Measurements from ENCODE around the gene TLCD2. TPM values are rescaled to one million over a fixed set of nuclear protein-coding genes. Genes with fewer than 3 reads are reported as not detected.
"Not testable (repeated sequence)": the region's sequence is repeated elsewhere in the genome, so short reads cannot be mapped to it uniquely, and the experiment has no call there.

TLCD2 gene
- total and polyA plus RNA-seq, 9 donors, result 2.6 to 8.0 (median 4.9) TPM

DNA sequence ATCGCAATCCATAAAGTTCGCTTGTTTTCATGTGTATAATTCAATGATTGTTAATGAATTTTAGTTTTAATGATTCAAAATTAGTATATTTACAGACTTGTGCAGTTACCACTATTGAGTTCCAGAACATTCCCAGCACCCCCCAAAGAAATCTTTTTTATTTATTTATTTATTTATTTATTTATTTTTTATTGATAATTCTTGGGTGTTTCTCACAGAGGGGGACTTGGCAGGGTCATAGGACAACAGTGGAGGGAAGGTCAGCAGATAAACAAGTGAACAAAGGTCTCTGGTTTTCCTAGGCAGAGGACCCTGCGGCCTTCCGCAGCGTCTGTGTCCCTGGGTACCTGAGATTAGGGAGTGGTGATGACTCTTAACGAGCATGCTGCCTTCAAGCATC is 21.8 kb downstream of the TLCD2 start:
- not testable (repeated sequence) for H3K27ac ChIP-seq (ENCODE audit: low read length); H3K9me3 ChIP-seq (replicated peaks; ENCODE audit: control insufficient read depth, low read depth, low read length); DNase-seq; H3K36me3 ChIP-seq (ENCODE audit: control insufficient read depth, insufficient read depth, low read length); H3K27me3 ChIP-seq (ENCODE audit: control insufficient read depth, insufficient read depth, low read length); H3K4me1 ChIP-seq (ENCODE audit: control insufficient read depth, insufficient read depth, low read length); H3K4me3 ChIP-seq (ENCODE audit: low read length)
- no CpG with 5 or more reads among the region's 6 CpGs for WGBS (ENCODE audit: insufficient coverage)

- Histone ChIP-seq H3K27me3 (ENCODE audit: control insufficient read depth, insufficient read depth, low read length) (no peaks in the 10 kb centered on the region), H3K27ac (ENCODE audit: low read length) (no peak overlapping the region), H3K36me3 (ENCODE audit: control insufficient read depth, insufficient read depth, low read length) (peaks cover 20% of the 10 kb centered on the region), H3K4me3 (ENCODE audit: low read length) (no peak overlapping the region), H3K4me1 (ENCODE audit: control insufficient read depth, insufficient read depth, low read length) (peaks cover 11% of the 10 kb centered on the region), H3K9me3 (replicated peaks; ENCODE audit: control insufficient read depth, low read depth, low read length) (no peaks in the 10 kb centered on the region)
- WGBS (ENCODE audit: insufficient coverage), result no CpG with 5 or more reads among the region's 7 CpGs
- DNase-seq, result no peak
Observed at GRCh38 chr17:1686086-1686485, 24.1 kb downstream of the TLCD2 start.

GRCh38 chr17:1684378-1685189 is 25.6 kb downstream of the TLCD2 start, which contains the start of gene PRPF8:
PRPF8 (minus strand) TSS chr17:1684867; CDS start chr17:1684571, 296 bp downstream.
- H3K27me3 ChIP-seq (ENCODE audit: control insufficient read depth, insufficient read depth, low read length), result no peaks in the 10 kb centered on the region
- H3K4me1 ChIP-seq (ENCODE audit: control insufficient read depth, insufficient read depth, low read length), result peaks cover 11% of the 10 kb centered on the region
- H3K4me3 ChIP-seq (ENCODE audit: low read length), result peak within 1 kb of the TSS; percentile 87
- no peaks in the 10 kb centered on the region for H3K9me3 ChIP-seq (replicated peaks; ENCODE audit: control insufficient read depth, low read depth, low read length)
- peak within 1 kb of the TSS; percentile 94 for H3K27ac ChIP-seq (ENCODE audit: low read length)
- peak; percentile 99 for DNase-seq
- WGBS (ENCODE audit: insufficient coverage), result under 1% methylated on average over 61 of the region's 72 CpGs
- peaks cover 34% of the 10 kb centered on the region for H3K36me3 ChIP-seq (ENCODE audit: control insufficient read depth, insufficient read depth, low read length)

- no peaks in the 10 kb centered on the region for H3K9me3 ChIP-seq (replicated peaks; ENCODE audit: control insufficient read depth, low read depth, low read length)
- H3K36me3 ChIP-seq (ENCODE audit: control insufficient read depth, insufficient read depth, low read length), result peaks cover 45% of the 10 kb centered on the region
- H3K4me1 ChIP-seq (ENCODE audit: control insufficient read depth, insufficient read depth, low read length), result peaks cover 11% of the 10 kb centered on the region
- 94% methylated on average over 2 of the region's 5 CpGs for WGBS (ENCODE audit: insufficient coverage)
- no peaks in the 10 kb centered on the region for H3K27me3 ChIP-seq (ENCODE audit: control insufficient read depth, insufficient read depth, low read length)
- H3K27ac ChIP-seq (ENCODE audit: low read length), result no peak overlapping the region
- H3K4me3 ChIP-seq (ENCODE audit: low read length), result peak overlapping the region; percentile 87
- DNase-seq, result no peak
Observed at GRCh38 chr17:1683459-1683858, 26.7 kb downstream of the TLCD2 start.

- H3K36me3 ChIP-seq (ENCODE audit: control insufficient read depth, insufficient read depth, low read length), result peaks cover 88% of the 10 kb centered on the region
- H3K27me3 ChIP-seq (ENCODE audit: control insufficient read depth, insufficient read depth, low read length), result no peaks in the 10 kb centered on the region
- no peaks in the 10 kb centered on the region for H3K4me1 ChIP-seq (ENCODE audit: control insufficient read depth, insufficient read depth, low read length)
- no peak overlapping the region for H3K4me3 ChIP-seq (ENCODE audit: low read length)
- 97% methylated on average over 13 of the region's 13 CpGs for WGBS (ENCODE audit: insufficient coverage)
- no peak for DNase-seq
- H3K27ac ChIP-seq (ENCODE audit: low read length), result no peak overlapping the region
- H3K9me3 ChIP-seq (replicated peaks; ENCODE audit: control insufficient read depth, low read depth, low read length), result no peaks in the 10 kb centered on the region
Observed at GRCh38 chr17:1676401-1676800, 33.8 kb downstream of the TLCD2 start.

GRCh38 chr17:1673041-1673785 is 37.0 kb downstream of the TLCD2 start:
- H3K4me3 ChIP-seq (ENCODE audit: low read length), result no peak overlapping the region
- peaks cover 4% of the 10 kb centered on the region for H3K4me1 ChIP-seq (ENCODE audit: control insufficient read depth, insufficient read depth, low read length)
- H3K9me3 ChIP-seq (replicated peaks; ENCODE audit: control insufficient read depth, low read depth, low read length), result no peaks in the 10 kb centered on the region
- peaks cover 82% of the 10 kb centered on the region for H3K36me3 ChIP-seq (ENCODE audit: control insufficient read depth, insufficient read depth, low read length)
- WGBS (ENCODE audit: insufficient coverage), result 91% methylated on average over 19 of the region's 26 CpGs
- no peak for DNase-seq
- no peaks in the 10 kb centered on the region for H3K27me3 ChIP-seq (ENCODE audit: control insufficient read depth, insufficient read depth, low read length)
- no peak overlapping the region for H3K27ac ChIP-seq (ENCODE audit: low read length)

GRCh38 chr17:1663934-1664333 is 46.2 kb downstream of the TLCD2 start:
- not testable (repeated sequence) for DNase-seq; H3K27ac ChIP-seq (ENCODE audit: low read length); H3K4me1 ChIP-seq (ENCODE audit: control insufficient read depth, insufficient read depth, low read length); H3K4me3 ChIP-seq (ENCODE audit: low read length); H3K9me3 ChIP-seq (replicated peaks; ENCODE audit: control insufficient read depth, low read depth, low read length); H3K27me3 ChIP-seq (ENCODE audit: control insufficient read depth, insufficient read depth, low read length)
- H3K36me3 ChIP-seq (ENCODE audit: control insufficient read depth, insufficient read depth, low read length), result peaks cover 68% of the 10 kb centered on the region
- WGBS (ENCODE audit: insufficient coverage), result no CpG with 5 or more reads among the region's 5 CpGs

- Histone ChIP-seq H3K9me3 (replicated peaks; ENCODE audit: control insufficient read depth, low read depth, low read length) (no peaks in the 10 kb centered on the region), H3K4me3 (ENCODE audit: low read length) (no peak overlapping the region), H3K4me1 (ENCODE audit: control insufficient read depth, insufficient read depth, low read length) (no peaks in the 10 kb centered on the region), H3K36me3 (ENCODE audit: control insufficient read depth, insufficient read depth, low read length) (peaks cover 70% of the 10 kb centered on the region), H3K27ac (ENCODE audit: low read length) (no peak overlapping the region), H3K27me3 (ENCODE audit: control insufficient read depth, insufficient read depth, low read length) (no peaks in the 10 kb centered on the region)
- 94% methylated on average over 12 of the region's 12 CpGs for WGBS (ENCODE audit: insufficient coverage)
- no peak for DNase-seq
Observed at GRCh38 chr17:1661045-1661444, 49.1 kb downstream of the TLCD2 start.

DNA sequence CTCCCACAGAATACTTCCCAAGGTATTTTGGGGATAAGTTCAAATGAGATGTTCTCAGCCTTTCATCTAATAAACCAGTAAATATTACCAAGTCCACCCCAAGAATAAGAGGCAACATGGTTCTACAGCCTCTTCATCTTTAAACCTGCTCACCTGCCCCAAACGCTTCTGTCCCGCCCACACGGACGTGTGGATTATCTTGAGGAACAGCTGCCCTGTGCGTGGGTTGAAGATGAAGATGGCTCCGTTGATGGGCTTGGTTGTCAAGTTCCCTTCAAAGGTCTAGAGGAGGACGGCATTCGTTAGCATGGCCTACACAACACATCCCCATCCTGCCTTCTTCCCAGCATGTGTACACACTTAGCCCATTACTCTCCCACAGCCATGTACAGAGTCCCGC is 52.1 kb downstream of the TLCD2 start:
- 93% methylated on average over 3 of the region's 9 CpGs for WGBS (ENCODE audit: insufficient coverage)

GRCh38 chr17:1653735-1654134 is 56.4 kb downstream of the TLCD2 start:
- Histone ChIP-seq H3K4me1 (ENCODE audit: control insufficient read depth, insufficient read depth, low read length) (peaks cover 10% of the 10 kb centered on the region), H3K9me3 (replicated peaks; ENCODE audit: control insufficient read depth, low read depth, low read length) (no peaks in the 10 kb centered on the region), H3K27ac (ENCODE audit: low read length) (no peak overlapping the region), H3K36me3 (ENCODE audit: control insufficient read depth, insufficient read depth, low read length) (peaks cover 82% of the 10 kb centered on the region), H3K27me3 (ENCODE audit: control insufficient read depth, insufficient read depth, low read length) (no peaks in the 10 kb centered on the region), H3K4me3 (ENCODE audit: low read length) (no peak overlapping the region)
- no peak for DNase-seq
- WGBS (ENCODE audit: insufficient coverage), result 83% methylated on average over 7 of the region's 14 CpGs

More for the DNA sequence above, 52.1 kb downstream of the TLCD2 start:
- no peak for DNase-seq
- Histone ChIP-seq H3K27me3 (ENCODE audit: control insufficient read depth, insufficient read depth, low read length) (no peaks in the 10 kb centered on the region), H3K4me1 (ENCODE audit: control insufficient read depth, insufficient read depth, low read length) (no peaks in the 10 kb centered on the region), H3K36me3 (ENCODE audit: control insufficient read depth, insufficient read depth, low read length) (peaks cover 83% of the 10 kb centered on the region), H3K4me3 (ENCODE audit: low read length) (no peak overlapping the region), H3K9me3 (replicated peaks; ENCODE audit: control insufficient read depth, low read depth, low read length) (no peaks in the 10 kb centered on the region), H3K27ac (ENCODE audit: low read length) (no peak overlapping the region)

Measured in muscle of leg (tissue), 11 donors.